Suprapubic skin (tissue), 4 donors: ENCODE data around the gene RPL27A. TPM values are rescaled to one million over a fixed set of nuclear protein-coding genes. Genes with fewer than 3 reads are reported as not detected.

Source experiments
- DNase-seq, 2 donors: peaks; one replicate each; pipeline ENCODE4 v3.0.0-alpha.2; 2019; ENCODE audit warnings: low spot score in 2 of 2
- H3K27ac ChIP-seq: fragments of 200-600 bp; sonication (generic); one replicate; pipeline ENCODE4 v1.5.1; 2019
- H3K27me3 ChIP-seq: fragments of 200-600 bp; sonication (generic); one replicate; pipeline ENCODE4 v1.5.1; 2019
- H3K36me3 ChIP-seq: fragments of 200-600 bp; sonication (generic); one replicate; pipeline ENCODE4 v1.5.1; 2019
- H3K4me1 ChIP-seq: fragments of 200-600 bp; sonication (generic); one replicate; pipeline ENCODE4 v1.5.1; 2019
- H3K4me3 ChIP-seq: fragments of 200-600 bp; sonication (generic); one replicate; pipeline ENCODE4 v1.5.1; 2019; ENCODE audit warnings: mild to moderate bottlenecking
- H3K9me3 ChIP-seq: fragments of 200-600 bp; sonication (generic); one replicate; pipeline ENCODE4 v1.5.1; 2019
- EP300 ChIP-seq: sonication (generic); formaldehyde crosslinking; IDR thresholded peaks from one replicate; pipeline ENCODE4 v1.6.1; 2017; ENCODE audit warnings: antibody characterized with exemption
- POLR2A ChIP-seq, 2 donors: fragments of 450-650 bp; IDR thresholded peaks; one replicate each; pipeline ENCODE4 v1.6.1; 2017; ENCODE audit warnings: antibody characterized with exemption in 2 of 2, mild to moderate bottlenecking in 2 of 2, moderate library complexity in 2 of 2
- POLR2AphosphoS5 ChIP-seq, 3 donors: sonication (generic); formaldehyde crosslinking; IDR thresholded peaks; one replicate each; pipeline ENCODE4 v1.6.1; 2017; ENCODE audit warnings: antibody characterized with exemption in 3 of 3
- WGBS: methylation state at CpG from one replicate; pipeline ENCODE4 v1.1.5; 2018; 5-methylcytosine and 5-hydroxymethylcytosine counted together
- total RNA-seq, 4 donors: library from RNA; depleted of rRNA; stranded (reverse); fragments of >200 nt; gene quantifications; one replicate each; pipeline ENCODE4 v1.1.0, GENCODE V29; 2016
- TF ChIP-seq, protein P1 (sequence below), 2 donors: fragments of 200-600 bp in 1 of 2; fragments of 450-650 bp in 1 of 2; sonication (generic) in 1 of 2; IDR thresholded peaks; one replicate each; pipeline ENCODE4 v1.5.1; 2016 to 2019; ENCODE audit warnings: antibody characterized with exemption in 2 of 2, mild to moderate bottlenecking in 1 of 2, moderate library complexity in 1 of 2

Gene RPL27A
- total RNA-seq, 4 donors from 2014 or later, result 822 to 1,505 (median 1,124) TPM

GRCh38 chr11:8693010-8693551, 10.5 kb downstream of the RPL27A start:
- H3K4me1 ChIP-seq, result peaks cover 14% of the 10 kb centered on the region
- H3K27me3 ChIP-seq, result no peaks in the 10 kb centered on the region
- WGBS, result 64% methylated on average over 6 of the region's 6 CpGs
- TF ChIP-seq EP300 (no peak), POLR2AphosphoS5 (IDR thresholded peaks at IDR 0.05) (no peak), POLR2A (IDR thresholded peaks at IDR 0.05) (no peak)
- TF ChIP-seq, protein P1, sequence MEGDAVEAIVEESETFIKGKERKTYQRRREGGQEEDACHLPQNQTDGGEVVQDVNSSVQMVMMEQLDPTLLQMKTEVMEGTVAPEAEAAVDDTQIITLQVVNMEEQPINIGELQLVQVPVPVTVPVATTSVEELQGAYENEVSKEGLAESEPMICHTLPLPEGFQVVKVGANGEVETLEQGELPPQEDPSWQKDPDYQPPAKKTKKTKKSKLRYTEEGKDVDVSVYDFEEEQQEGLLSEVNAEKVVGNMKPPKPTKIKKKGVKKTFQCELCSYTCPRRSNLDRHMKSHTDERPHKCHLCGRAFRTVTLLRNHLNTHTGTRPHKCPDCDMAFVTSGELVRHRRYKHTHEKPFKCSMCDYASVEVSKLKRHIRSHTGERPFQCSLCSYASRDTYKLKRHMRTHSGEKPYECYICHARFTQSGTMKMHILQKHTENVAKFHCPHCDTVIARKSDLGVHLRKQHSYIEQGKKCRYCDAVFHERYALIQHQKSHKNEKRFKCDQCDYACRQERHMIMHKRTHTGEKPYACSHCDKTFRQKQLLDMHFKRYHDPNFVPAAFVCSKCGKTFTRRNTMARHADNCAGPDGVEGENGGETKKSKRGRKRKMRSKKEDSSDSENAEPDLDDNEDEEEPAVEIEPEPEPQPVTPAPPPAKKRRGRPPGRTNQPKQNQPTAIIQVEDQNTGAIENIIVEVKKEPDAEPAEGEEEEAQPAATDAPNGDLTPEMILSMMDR (IDR thresholded peaks at IDR 0.05), result no peak
- no peaks in the 10 kb centered on the region for H3K9me3 ChIP-seq
- DNase-seq, result peak; percentile 15 to 48
- peaks cover 57% of the 10 kb centered on the region for H3K36me3 ChIP-seq
- H3K27ac ChIP-seq, result no peak overlapping the region
- no peak overlapping the region for H3K4me3 ChIP-seq

DNA sequence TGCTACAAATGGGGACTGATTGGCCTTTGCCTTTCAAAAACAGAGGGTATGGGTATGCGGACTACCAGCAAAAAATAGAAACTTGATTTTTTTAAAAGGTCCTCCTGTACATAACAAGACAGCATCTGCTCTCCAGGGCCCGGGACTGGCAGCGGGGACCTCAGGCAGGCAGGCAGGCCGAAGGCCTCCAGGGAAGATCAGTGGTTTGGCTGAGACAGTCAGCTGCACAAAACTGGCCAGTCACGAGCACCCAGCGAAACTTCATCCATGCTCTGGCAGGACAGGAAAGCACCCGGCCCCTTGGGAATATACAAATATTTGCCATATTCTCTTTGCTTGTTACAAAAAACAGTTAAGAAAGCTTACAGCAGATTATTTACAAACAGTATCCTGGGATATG, 11.0 kb downstream of the RPL27A start:
- DNase-seq, result peak; percentile 56 to 72
- H3K27ac ChIP-seq, result no peak overlapping the region
- peaks cover 9% of the 10 kb centered on the region for H3K4me1 ChIP-seq
- no peaks in the 10 kb centered on the region for H3K9me3 ChIP-seq
- WGBS, result 97% methylated on average over 7 of the region's 7 CpGs
- peaks cover 62% of the 10 kb centered on the region for H3K36me3 ChIP-seq
- TF ChIP-seq POLR2A (IDR thresholded peaks at IDR 0.05) (no peak), EP300 (no peak), POLR2AphosphoS5 (IDR thresholded peaks at IDR 0.05) (no peak)
- TF ChIP-seq, protein P1 (IDR thresholded peaks at IDR 0.05), result no peak
- no peak overlapping the region for H3K4me3 ChIP-seq
- no peaks in the 10 kb centered on the region for H3K27me3 ChIP-seq

DNA sequence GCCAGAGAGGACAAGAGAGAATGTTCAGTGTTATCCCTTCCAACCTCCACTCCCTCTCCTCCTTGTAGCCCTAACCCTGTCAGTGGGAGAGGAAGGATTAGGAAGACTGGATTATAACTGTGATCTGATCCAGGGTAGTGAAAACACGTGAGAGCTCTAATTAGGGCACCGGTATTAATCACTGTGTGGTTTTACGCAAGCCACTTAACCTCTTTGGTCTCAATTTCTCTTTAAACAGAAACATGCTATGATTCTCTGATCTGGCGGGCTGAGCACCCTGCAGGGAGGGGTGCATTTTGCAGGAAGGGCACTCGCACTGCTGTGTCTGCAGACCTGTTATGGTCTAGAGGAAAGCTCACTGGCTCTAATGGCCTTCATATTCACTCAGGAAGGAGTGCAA, 11.5 kb downstream of the RPL27A start:
- Histone ChIP-seq H3K4me3 (no peak overlapping the region), H3K9me3 (no peaks in the 10 kb centered on the region), H3K36me3 (peaks cover 68% of the 10 kb centered on the region), H3K27ac (no peak overlapping the region), H3K4me1 (peaks cover 9% of the 10 kb centered on the region), H3K27me3 (no peaks in the 10 kb centered on the region)
- WGBS, result 82% methylated on average over 5 of the region's 5 CpGs
- peak; percentile 6 to 35 for DNase-seq
- TF ChIP-seq POLR2AphosphoS5 (IDR thresholded peaks at IDR 0.05) (no peak), EP300 (no peak), POLR2A (IDR thresholded peaks at IDR 0.05) (no peak)
- TF ChIP-seq, protein P1 (IDR thresholded peaks at IDR 0.05), result no peak

DNA sequence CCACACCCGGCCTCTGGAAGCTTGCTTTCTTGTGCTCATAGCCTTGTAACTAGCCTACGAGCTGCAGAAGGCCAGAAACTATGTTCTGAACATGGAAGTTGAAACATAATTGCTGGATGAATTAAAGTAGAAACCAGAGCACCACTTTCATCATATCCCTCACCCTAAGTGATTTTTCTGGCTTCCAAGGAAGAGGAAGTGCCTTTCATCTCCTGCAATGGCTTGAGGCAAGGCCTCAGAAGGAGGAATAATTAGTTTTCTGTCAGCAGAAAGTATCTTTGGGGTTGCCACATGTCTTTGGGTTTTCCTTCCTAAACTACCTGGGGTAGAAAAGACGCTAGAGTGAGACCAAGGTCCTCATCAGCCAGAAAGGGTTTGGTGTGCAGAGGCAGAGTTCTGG, 14.5 kb downstream of the RPL27A start:
- no peaks in the 10 kb centered on the region for H3K9me3 ChIP-seq
- H3K4me3 ChIP-seq, result no peak overlapping the region
- H3K36me3 ChIP-seq, result peaks cover 70% of the 10 kb centered on the region
- peaks cover 15% of the 10 kb centered on the region for H3K4me1 ChIP-seq
- no peak overlapping the region for H3K27ac ChIP-seq
- 85% methylated on average over 3 of the region's 3 CpGs for WGBS
- TF ChIP-seq EP300, result no peak
- TF ChIP-seq POLR2A (IDR thresholded peaks at IDR 0.05), result no peak
- TF ChIP-seq POLR2AphosphoS5 (IDR thresholded peaks at IDR 0.05), result no peak
- DNase-seq, result no peak
- H3K27me3 ChIP-seq, result no peaks in the 10 kb centered on the region

- TF ChIP-seq POLR2A (IDR thresholded peaks at IDR 0.05), result no peak
- TF ChIP-seq, protein P1 (IDR thresholded peaks at IDR 0.05), result no peak
- no peak for TF ChIP-seq EP300
- TF ChIP-seq POLR2AphosphoS5 (IDR thresholded peaks at IDR 0.05), result no peak
- H3K27me3 ChIP-seq, result no peaks in the 10 kb centered on the region
- 81% methylated on average over 3 of the region's 5 CpGs for WGBS
- H3K4me1 ChIP-seq, result peaks cover 15% of the 10 kb centered on the region
- peaks cover 70% of the 10 kb centered on the region for H3K36me3 ChIP-seq
- peak in 1 of 2 donors; percentile 27 for DNase-seq
- H3K27ac ChIP-seq, result peak overlapping the region; percentile 29
- no peaks in the 10 kb centered on the region for H3K9me3 ChIP-seq
- no peak overlapping the region for H3K4me3 ChIP-seq
Observed at GRCh38 chr11:8698379-8698851, 15.8 kb downstream of the RPL27A start.
